Stimulated activated CD8-positive, alpha-beta memory T cell treated with anti-CD3 and anti-CD28 coated beads, Interleukin-15, amount 100 ng/mL, for 1 hour (primary cell): ENCODE measurements around the gene MTG1.
A peak's percentile ranks its signal among the peaks of the same experiment; 100 is the strongest.

Experiments
- DNase-seq: peaks from one replicate; pipeline ENCODE4 v3.0.0-alpha.2; 2020; ENCODE audit warnings: low read depth

Gene MTG1

GRCh38 chr10:133394064-133394663, at the start of gene MTG1:
MTG1 (plus strand) TSS chr10:133394157; CDS start chr10:133394221, 64 bp downstream.
- DNase-seq = peak; percentile 86

GRCh38 chr10:133344236-133344635, 49.7 kb upstream of the MTG1 start:
- DNase-seq = no peak

GRCh38 chr10:133346413-133346812, 47.5 kb upstream of the MTG1 start:
- no peak for DNase-seq

- no peak for DNase-seq
These were observed 46.0 kb upstream of the MTG1 start for GRCh38 chr10:133347710-133348517.

GRCh38 chr10:133349160-133349568, 44.8 kb upstream of the MTG1 start:
- DNase-seq = no peak

- no peak for DNase-seq
These were observed 44.4 kb upstream of the MTG1 start for GRCh38 chr10:133349577-133350011.

GRCh38 chr10:133350283-133350949, 43.5 kb upstream of the MTG1 start:
- no peak for DNase-seq

- DNase-seq = no peak
These were observed 43.0 kb upstream of the MTG1 start for GRCh38 chr10:133350950-133351329.

- DNase-seq = no peak
These were observed 42.3 kb upstream of the MTG1 start for GRCh38 chr10:133351408-133352318.

- DNase-seq = no peak
These were observed 40.6 kb upstream of the MTG1 start for GRCh38 chr10:133353202-133353959.

- DNase-seq = no peak
These were observed 39.9 kb upstream of the MTG1 start for GRCh38 chr10:133353988-133354605.

GRCh38 chr10:133354672-133355240, 39.2 kb upstream of the MTG1 start:
- no peak for DNase-seq

- DNase-seq = no peak
These were observed 38.7 kb upstream of the MTG1 start for GRCh38 chr10:133355266-133355665.

GRCh38 chr10:133355991-133356390, 38.0 kb upstream of the MTG1 start:
- no peak for DNase-seq

GRCh38 chr10:133356549-133357284, 37.2 kb upstream of the MTG1 start:
- no peak for DNase-seq

- DNase-seq = no peak
These were observed 36.4 kb upstream of the MTG1 start, which contains the start of gene FUOM for GRCh38 chr10:133357285-133358161. FUOM (minus strand) TSS chr10:133358019; CDS start chr10:133358007, 12 bp downstream.

- DNase-seq = no peak
These were observed 35.6 kb upstream of the MTG1 start for GRCh38 chr10:133358162-133358924.

GRCh38 chr10:133358925-133359310, 35.0 kb upstream of the MTG1 start:
- no peak for DNase-seq
